Neural progenitor cell (in vitro differentiated cells): Measurements from ENCODE around the gene ANXA2. TPM values are rescaled to one million over a fixed set of nuclear protein-coding genes. Genes with fewer than 3 reads are reported as not detected.

Experiments
- DNase-seq: peaks from one replicate; pipeline ENCODE4 v3.0.0-alpha.2; 2016; ENCODE audit warnings: low spot score
- H2AFZ ChIP-seq: fragments of 200-600 bp; sonication (generic); replicated peaks from 2 replicates; pipeline ENCODE4 v1.6.1; 2016; ENCODE audit warnings: antibody characterized with exemption
- H3F3A ChIP-seq: fragments of 200-600 bp; sonication (generic); 2 replicates; pipeline ENCODE4 v1.6.1; 2016; ENCODE audit warnings: antibody characterized with exemption, low read depth
- H3K27ac ChIP-seq: fragments of 200-600 bp; sonication (generic); 2 replicates; pipeline ENCODE4 v1.5.1; 2016; ENCODE audit warnings: mild to moderate bottlenecking
- H3K27me3 ChIP-seq: fragments of 200-600 bp; sonication (generic); 2 replicates; pipeline ENCODE4 v1.6.1; 2016; ENCODE audit warnings: mild to moderate bottlenecking, moderate library complexity
- H3K36me3 ChIP-seq: fragments of 200-600 bp; sonication (generic); 2 replicates; pipeline ENCODE4 v1.5.1; 2016
- H3K4me1 ChIP-seq: fragments of 200-600 bp; sonication (generic); 2 replicates; pipeline ENCODE4 v1.6.1; 2016; ENCODE audit warnings: mixed run types
- H3K4me2 ChIP-seq: fragments of 200-600 bp; sonication (generic); 2 replicates; pipeline ENCODE4 v1.6.1; 2016
- H3K4me3 ChIP-seq: fragments of 200-600 bp; sonication (generic); 2 replicates; pipeline ENCODE4 v1.5.1; 2016
- H3K79me2 ChIP-seq: fragments of 200-600 bp; sonication (generic); 2 replicates; pipeline ENCODE4 v1.6.1; 2016; ENCODE audit warnings: low read depth
- H3K9ac ChIP-seq: fragments of 200-600 bp; sonication (generic); 2 replicates; pipeline ENCODE4 v1.6.1; 2016
- H3K9me3 ChIP-seq: fragments of 200-600 bp; sonication (generic); 2 replicates; pipeline ENCODE4 v1.5.1; 2016; ENCODE audit warnings: low read depth
- H4K20me1 ChIP-seq: fragments of 200-600 bp; sonication (generic); 2 replicates; pipeline ENCODE4 v1.6.1; 2016; ENCODE audit warnings: low read depth
- H3K27ac Mint-ChIP-seq: 3 replicates; pipeline ENCODE4 v1.8.0; 2021; ENCODE audit warnings: mixed read lengths
- H3K27me3 Mint-ChIP-seq: 2 replicates; pipeline ENCODE4 v1.8.0; 2022; ENCODE audit warnings: low read depth, mild to moderate bottlenecking, inconsistent platforms, moderate library complexity, mixed read lengths; ENCODE audit not compliant: insufficient read depth
- H3K36me3 Mint-ChIP-seq: 3 replicates; pipeline ENCODE4 v1.8.0; 2021; ENCODE audit warnings: mixed read lengths
- H3K4me1 Mint-ChIP-seq: 3 replicates; pipeline ENCODE4 v1.8.0; 2021; ENCODE audit warnings: mixed read lengths
- H3K4me3 Mint-ChIP-seq: 3 replicates; pipeline ENCODE4 v1.8.0; 2021; ENCODE audit warnings: mild to moderate bottlenecking, moderate library complexity, mixed read lengths
- H3K9me3 Mint-ChIP-seq: 3 replicates; pipeline ENCODE4 v1.8.0; 2020; ENCODE audit warnings: mixed read lengths
- CTCF ChIP-seq: fragments of 200-600 bp; sonication (generic); IDR thresholded peaks from 2 replicates; pipeline ENCODE4 v1.5.1; 2017; ENCODE audit warnings: antibody characterized with exemption, mild to moderate bottlenecking
- EZH2 ChIP-seq: fragments of 200-600 bp; sonication (generic); IDR thresholded peaks from 2 replicates; pipeline ENCODE4 v1.6.1; 2017; ENCODE audit warnings: antibody characterized with exemption, mild to moderate bottlenecking, moderate library complexity
- EZH2phosphoT487 ChIP-seq: fragments of 200-600 bp; sonication (generic); IDR thresholded peaks from 2 replicates; pipeline ENCODE4 v1.6.1; 2017; ENCODE audit warnings: antibody characterized with exemption
- total RNA-seq: library from RNA; depleted of rRNA; stranded (reverse); fragments of >200 nt; gene quantifications from 2 replicates; pipeline ENCODE4 v1.2.3, GENCODE V29; 2015; ENCODE audit warnings: low replicate concordance

The ANXA2 gene
- total RNA-seq, 1 donor from 2014 or later: 20.1 TPM

- Histone ChIP-seq H3K79me2 (no peaks in the 10 kb centered on the region), H2AFZ (no peak overlapping the region), H3K4me2 (peak overlapping the region; percentile 24), H3F3A (no peaks in the 10 kb centered on the region), H3K27me3 (no peaks in the 10 kb centered on the region), H3K4me3 (no peak overlapping the region), H3K9ac (no peak overlapping the region), H3K4me1 (peaks cover 22% of the 10 kb centered on the region), H3K9me3 (no peaks in the 10 kb centered on the region), H3K36me3 (no peaks in the 10 kb centered on the region), H4K20me1 (no peaks in the 10 kb centered on the region), H3K27ac (no peak overlapping the region)
- H3K27ac Mint-ChIP-seq: no peak overlapping the region
- no peaks in the 10 kb centered on the region for H3K9me3 Mint-ChIP-seq
- TF ChIP-seq EZH2: no peak
- no peak for TF ChIP-seq EZH2phosphoT487
- TF ChIP-seq CTCF: no peak
- peaks cover 2% of the 10 kb centered on the region for H3K27me3 Mint-ChIP-seq
- peaks cover 21% of the 10 kb centered on the region for H3K4me1 Mint-ChIP-seq
- DNase-seq: peak; percentile 46
- H3K4me3 Mint-ChIP-seq: no peak overlapping the region
- no peaks in the 10 kb centered on the region for H3K36me3 Mint-ChIP-seq
Measured at GRCh38 chr15:60313906-60314305, 83.9 kb downstream of the ANXA2 start.

GRCh38 chr15:60307034-60307433 is 90.8 kb downstream of the ANXA2 start:
- Histone ChIP-seq H3K9me3 (no peaks in the 10 kb centered on the region), H4K20me1 (no peaks in the 10 kb centered on the region), H3F3A (no peaks in the 10 kb centered on the region), H3K4me3 (no peak overlapping the region), H3K79me2 (no peaks in the 10 kb centered on the region), H3K4me2 (no peak overlapping the region), H3K27ac (no peak overlapping the region), H3K9ac (no peak overlapping the region), H2AFZ (no peak overlapping the region), H3K36me3 (no peaks in the 10 kb centered on the region), H3K27me3 (no peaks in the 10 kb centered on the region), H3K4me1 (no peaks in the 10 kb centered on the region)
- H3K36me3 Mint-ChIP-seq: no peaks in the 10 kb centered on the region
- H3K9me3 Mint-ChIP-seq: peaks cover 5% of the 10 kb centered on the region
- H3K4me3 Mint-ChIP-seq: no peak overlapping the region
- no peaks in the 10 kb centered on the region for H3K4me1 Mint-ChIP-seq
- peaks cover 4% of the 10 kb centered on the region for H3K27me3 Mint-ChIP-seq
- TF ChIP-seq CTCF: no peak
- no peak overlapping the region for H3K27ac Mint-ChIP-seq
- DNase-seq: no peak

- no peaks in the 10 kb centered on the region for H3K36me3 ChIP-seq
- peak overlapping the region; percentile 11 for H2AFZ ChIP-seq
- H3K4me2 ChIP-seq: no peak overlapping the region
- DNase-seq: no peak
- H3K79me2 ChIP-seq: no peaks in the 10 kb centered on the region
- no peak overlapping the region for H3K9ac ChIP-seq
- H3K4me3 ChIP-seq: no peak overlapping the region
- no peaks in the 10 kb centered on the region for H3K27me3 ChIP-seq
- peaks cover 7% of the 10 kb centered on the region for H3K9me3 Mint-ChIP-seq
- peaks cover 10% of the 10 kb centered on the region for H3K4me1 ChIP-seq
- no peaks in the 10 kb centered on the region for H3K36me3 Mint-ChIP-seq
- no peaks in the 10 kb centered on the region for H3F3A ChIP-seq
- H3K27me3 Mint-ChIP-seq: peaks cover 2% of the 10 kb centered on the region
- peaks cover 2% of the 10 kb centered on the region for H3K9me3 ChIP-seq
- no peaks in the 10 kb centered on the region for H4K20me1 ChIP-seq
- peaks cover 4% of the 10 kb centered on the region for H3K4me1 Mint-ChIP-seq
- no peak overlapping the region for H3K27ac Mint-ChIP-seq
- no peak overlapping the region for H3K27ac ChIP-seq
- TF ChIP-seq EZH2phosphoT487 (no peak), CTCF (no peak), EZH2 (no peak)
- no peak overlapping the region for H3K4me3 Mint-ChIP-seq
Measured at GRCh38 chr15:60301024-60301423, 96.8 kb downstream of the ANXA2 start.
